ENCODE data around the gene PDZRN3.

- TF ChIP-seq REST (IDR thresholded peaks at IDR 0.05; ENCODE audit: unreplicated experiment) (no peak), CTCF (conservative IDR thresholded peaks at IDR 0.05; ENCODE audit: low read depth in 2 of 2) (no peak), EZH2phosphoT487 (IDR thresholded peaks at IDR 0.05; ENCODE audit: unreplicated experiment) (no peak), POLR2AphosphoS5 (IDR thresholded peaks at IDR 0.05; ENCODE audit: low read depth) (no peak), EZH2 (IDR thresholded peaks at IDR 0.05; ENCODE audit: low read depth, unreplicated experiment) (no peak), CREB1 (CRISPR knock-in tag; IDR thresholded peaks at IDR 0.05; ENCODE audit: low read depth) (no peak)
Measured at GRCh38 chr3:73499787-73500186, 125.0 kb downstream of the PDZRN3 start.
